ENCODE measurements around the gene AGT. TPM values are rescaled to one million over a fixed set of nuclear protein-coding genes. Genes with fewer than 3 reads are reported as not detected.

Gene AGT
- total RNA-seq, 2 experiments from 2014 or later: not detected

DNA sequence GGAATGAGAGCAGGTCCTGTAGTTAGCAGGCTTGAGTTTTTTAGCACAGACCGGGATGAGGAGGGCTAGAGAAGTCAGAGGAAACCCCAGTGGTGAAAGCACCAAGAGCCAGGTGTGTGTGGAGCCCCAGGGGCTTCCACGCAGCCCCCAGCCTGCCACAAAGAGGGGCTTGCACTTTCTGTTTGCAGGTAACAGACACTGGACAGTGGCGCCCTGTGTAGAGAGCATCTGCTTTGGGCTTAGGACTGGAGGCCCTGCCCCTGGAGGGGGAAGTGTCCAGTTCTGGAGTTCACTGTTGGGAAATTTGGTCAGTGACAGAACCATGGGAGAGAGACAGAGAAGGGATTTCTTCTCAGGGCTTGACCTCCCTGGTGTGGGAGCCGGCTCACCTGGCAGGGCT, 19.5 kb downstream of the AGT start:
- no peak for DNase-seq
- peaks cover 7% of the 10 kb centered on the region for H3K36me3 Mint-ChIP-seq
- no peak overlapping the region for H3K4me3 Mint-ChIP-seq
- no peaks in the 10 kb centered on the region for H3K9me3 Mint-ChIP-seq
- no peaks in the 10 kb centered on the region for H3K27me3 Mint-ChIP-seq
- H3K4me1 Mint-ChIP-seq: no peaks in the 10 kb centered on the region
- H3K27ac Mint-ChIP-seq: peak overlapping the region; percentile 12

DNA sequence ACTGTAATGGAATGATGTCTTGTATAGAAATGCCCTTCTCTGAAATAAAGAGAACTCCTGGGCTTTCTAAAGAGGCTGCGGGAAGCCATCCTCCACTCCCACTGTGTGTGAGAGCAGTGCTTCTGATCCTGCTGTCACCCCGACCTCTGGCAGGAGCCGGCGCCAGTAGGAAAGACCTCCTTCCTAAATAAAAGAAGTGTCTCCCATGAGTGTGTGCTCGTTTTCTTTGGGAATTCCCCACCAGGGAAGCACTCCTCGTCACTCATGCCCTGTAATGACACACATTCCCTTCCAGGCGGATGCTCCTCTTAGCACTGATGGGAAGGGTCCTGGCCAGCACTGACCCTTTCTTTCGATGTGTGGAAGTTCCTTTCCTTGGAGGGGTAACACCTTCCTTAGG, 20.1 kb downstream of the AGT start:
- Mint-ChIP-seq H3K27ac (no peak overlapping the region), H3K9me3 (no peaks in the 10 kb centered on the region), H3K4me1 (no peaks in the 10 kb centered on the region), H3K4me3 (no peak overlapping the region), H3K27me3 (no peaks in the 10 kb centered on the region), H3K36me3 (peaks cover 7% of the 10 kb centered on the region)
- no peak for DNase-seq

DNA sequence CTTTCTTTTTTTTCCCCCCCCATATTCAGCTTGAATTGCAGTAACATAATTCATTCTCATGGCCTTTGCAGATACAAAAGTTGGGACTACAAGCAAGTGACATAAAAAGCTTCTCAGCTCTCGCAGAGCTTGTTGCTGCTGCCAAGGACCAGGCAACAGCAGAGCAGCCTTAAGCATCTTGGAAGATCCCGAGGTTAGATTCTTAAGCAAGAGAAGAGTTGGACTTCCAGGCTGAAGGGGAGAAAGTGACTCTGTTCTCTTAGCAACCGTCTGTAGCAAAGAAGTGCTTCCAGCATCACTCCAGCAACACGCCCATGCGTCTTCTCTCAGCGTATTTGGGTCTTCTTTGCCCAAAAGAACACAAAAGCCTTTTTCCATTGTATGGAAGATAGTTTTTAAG, 20.7 kb downstream of the AGT start:
- Mint-ChIP-seq H3K27me3 (no peaks in the 10 kb centered on the region), H3K4me3 (no peak overlapping the region), H3K9me3 (no peaks in the 10 kb centered on the region), H3K36me3 (peaks cover 7% of the 10 kb centered on the region), H3K27ac (no peak overlapping the region), H3K4me1 (no peaks in the 10 kb centered on the region)
- DNase-seq: no peak

DNA sequence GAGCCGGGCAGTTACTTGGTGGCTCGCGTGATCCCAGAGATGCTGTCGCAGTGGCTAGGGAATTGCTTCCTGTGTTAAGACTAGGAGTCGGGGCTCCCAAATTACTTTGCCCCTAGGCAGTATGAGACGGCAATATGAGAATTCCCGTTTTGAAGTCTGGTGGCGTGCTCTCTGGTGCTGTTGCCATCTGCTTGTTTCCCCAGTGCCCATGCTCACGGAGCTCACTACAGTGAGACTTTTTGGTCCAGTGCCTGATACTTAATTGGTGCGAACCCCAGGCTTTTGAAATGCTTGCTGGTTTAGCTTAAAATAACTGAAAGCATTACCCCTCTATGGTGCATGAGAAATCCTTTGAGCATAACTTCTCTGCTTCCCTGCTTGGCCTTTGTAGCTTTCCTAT, 22.3 kb downstream of the AGT start:
- Mint-ChIP-seq H3K27me3 (no peaks in the 10 kb centered on the region), H3K4me1 (no peaks in the 10 kb centered on the region), H3K9me3 (no peaks in the 10 kb centered on the region), H3K27ac (no peak overlapping the region), H3K36me3 (peaks cover 8% of the 10 kb centered on the region), H3K4me3 (no peak overlapping the region)
- no peak for DNase-seq

DNA sequence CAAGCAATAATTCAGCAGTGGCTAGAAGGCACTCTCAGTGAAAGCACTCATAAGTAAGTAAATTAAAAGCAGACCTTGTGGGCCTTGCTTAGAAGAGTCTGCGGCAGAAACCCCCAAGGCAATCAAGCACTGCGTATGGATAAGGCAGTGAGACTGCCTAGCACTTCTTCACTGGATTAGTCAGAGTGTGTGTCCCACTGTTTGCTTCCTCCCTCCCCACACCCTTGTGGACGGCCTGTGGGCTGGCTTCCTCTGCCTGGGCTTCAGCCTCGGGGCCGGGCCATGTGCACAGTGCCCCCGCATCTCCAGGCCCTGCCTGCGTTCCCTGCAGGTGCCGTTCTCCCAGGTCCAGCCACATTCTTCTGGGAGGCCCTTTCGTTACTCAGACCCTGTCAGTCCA, 23.8 kb downstream of the AGT start:
- no peaks in the 10 kb centered on the region for H3K4me1 Mint-ChIP-seq
- DNase-seq: no peak

DNA sequence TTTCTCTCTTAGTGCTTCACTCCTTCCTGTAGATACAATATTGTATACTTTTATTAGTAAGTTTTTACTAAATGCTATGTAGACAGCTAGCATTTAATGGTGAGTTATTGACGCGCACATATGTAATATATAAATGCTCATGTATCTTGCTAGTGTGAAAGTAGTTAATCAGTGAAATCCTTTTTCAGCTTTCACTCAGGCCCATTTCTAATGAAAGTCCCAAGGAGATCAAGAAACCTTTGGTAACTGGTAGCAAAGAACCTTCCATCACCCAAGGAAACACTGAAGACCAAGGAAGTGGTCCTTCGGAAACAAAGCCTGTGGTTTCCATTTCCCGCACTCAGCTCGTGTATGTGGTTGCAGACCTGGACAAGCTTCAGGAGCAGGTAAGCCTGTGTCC, 27.2 kb downstream of the AGT start:
- no peaks in the 10 kb centered on the region for H3K27me3 Mint-ChIP-seq
- H3K36me3 Mint-ChIP-seq: peaks cover 6% of the 10 kb centered on the region
- no peak overlapping the region for H3K27ac Mint-ChIP-seq
- peaks cover 2% of the 10 kb centered on the region for H3K4me1 Mint-ChIP-seq
- no peaks in the 10 kb centered on the region for H3K9me3 Mint-ChIP-seq
- no peak for DNase-seq
- no peak overlapping the region for H3K4me3 Mint-ChIP-seq

More for the DNA sequence above, 23.8 kb downstream of the AGT start:
- Mint-ChIP-seq H3K27me3 (no peaks in the 10 kb centered on the region), H3K27ac (no peak overlapping the region), H3K36me3 (peaks cover 11% of the 10 kb centered on the region), H3K4me3 (no peak overlapping the region), H3K9me3 (no peaks in the 10 kb centered on the region)

DNA sequence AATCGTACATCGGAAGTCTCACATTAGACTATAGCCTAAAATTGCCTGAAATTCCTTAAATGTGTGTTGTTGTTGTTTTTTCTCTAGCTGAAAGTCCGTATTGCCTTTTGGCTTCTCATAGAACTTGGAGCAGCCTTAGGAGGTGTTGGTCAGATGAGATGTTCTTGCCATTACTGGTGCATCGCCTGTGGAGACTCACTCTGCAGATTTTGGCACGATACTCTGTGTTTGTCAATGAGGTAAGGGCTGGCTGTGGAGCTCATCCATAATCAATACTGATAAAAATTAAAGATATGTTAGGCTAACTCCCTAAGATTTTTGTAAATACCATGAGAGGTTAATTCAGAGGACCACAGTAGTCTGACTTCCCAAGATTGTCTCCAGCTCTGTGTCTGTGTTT, 28.9 kb downstream of the AGT start:
- peaks cover 4% of the 10 kb centered on the region for H3K4me1 Mint-ChIP-seq
- H3K27me3 Mint-ChIP-seq: no peaks in the 10 kb centered on the region
- DNase-seq: no peak
- H3K36me3 Mint-ChIP-seq: peaks cover 7% of the 10 kb centered on the region
- H3K4me3 Mint-ChIP-seq: no peak overlapping the region
- no peaks in the 10 kb centered on the region for H3K9me3 Mint-ChIP-seq
- no peak overlapping the region for H3K27ac Mint-ChIP-seq

DNA sequence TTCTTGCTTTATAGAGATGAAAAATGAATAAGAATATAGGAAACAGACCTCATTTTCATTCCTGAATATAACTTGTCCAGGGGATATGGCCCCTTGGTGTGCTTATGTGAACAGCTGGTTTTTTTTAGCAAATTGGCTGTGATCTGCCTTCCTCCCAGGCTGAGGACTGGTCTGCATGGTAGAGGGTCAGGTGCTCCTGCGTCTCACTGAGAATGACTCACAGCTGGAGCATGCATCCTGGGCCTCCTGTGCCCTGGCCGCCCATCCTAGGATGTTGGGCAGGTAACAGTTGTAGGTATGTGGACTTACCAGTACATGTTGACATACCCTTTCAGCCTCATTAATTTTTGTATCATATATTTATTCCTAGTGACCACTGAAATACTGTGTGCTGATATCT, 29.8 kb downstream of the AGT start:
- Mint-ChIP-seq H3K27ac (no peak overlapping the region), H3K9me3 (no peaks in the 10 kb centered on the region), H3K4me1 (peaks cover 4% of the 10 kb centered on the region), H3K27me3 (no peaks in the 10 kb centered on the region), H3K4me3 (no peak overlapping the region), H3K36me3 (peaks cover 14% of the 10 kb centered on the region)
- no peak for DNase-seq

DNA sequence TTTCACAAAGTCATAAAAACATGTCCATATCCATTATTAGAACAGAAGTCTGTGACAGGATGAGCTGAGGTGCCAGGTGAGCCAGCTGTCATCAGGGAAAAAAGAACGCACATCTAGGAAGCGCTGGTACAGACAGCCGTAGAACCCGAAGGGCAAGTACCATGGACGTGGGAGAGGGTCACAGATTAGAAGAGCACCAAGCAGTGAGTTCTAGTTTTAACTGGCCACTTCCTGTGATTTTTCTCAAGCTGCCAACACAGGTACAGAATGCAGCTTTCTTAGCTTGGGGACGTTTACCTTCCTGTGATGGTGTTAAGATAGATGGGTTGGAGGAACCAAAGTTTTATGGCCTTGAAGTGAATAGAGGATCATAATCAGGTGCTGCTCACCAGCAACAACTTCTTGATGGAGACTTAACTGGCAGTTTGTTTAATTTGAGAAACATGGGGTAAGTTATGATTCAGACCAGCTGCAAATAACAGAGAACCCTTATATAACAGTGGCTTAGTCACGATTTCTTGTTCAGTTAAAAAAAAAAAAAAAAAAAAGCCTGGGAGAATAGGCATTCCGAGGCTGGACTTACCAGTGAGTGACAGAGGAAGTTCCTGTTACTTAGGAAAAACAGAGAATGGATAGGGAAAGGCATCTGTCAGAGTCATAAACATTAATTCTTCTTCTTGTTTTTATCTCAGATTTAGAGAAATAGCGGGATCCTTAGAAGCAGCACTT, 30.9 kb downstream of the AGT start:
- H3K27me3 Mint-ChIP-seq: no peaks in the 10 kb centered on the region
- no peaks in the 10 kb centered on the region for H3K9me3 Mint-ChIP-seq
- H3K4me1 Mint-ChIP-seq: peaks cover 4% of the 10 kb centered on the region
- H3K4me3 Mint-ChIP-seq: no peak overlapping the region
- DNase-seq: no peak
- H3K36me3 Mint-ChIP-seq: peaks cover 17% of the 10 kb centered on the region
- H3K27ac Mint-ChIP-seq: peak overlapping the region; percentile 45

DNA sequence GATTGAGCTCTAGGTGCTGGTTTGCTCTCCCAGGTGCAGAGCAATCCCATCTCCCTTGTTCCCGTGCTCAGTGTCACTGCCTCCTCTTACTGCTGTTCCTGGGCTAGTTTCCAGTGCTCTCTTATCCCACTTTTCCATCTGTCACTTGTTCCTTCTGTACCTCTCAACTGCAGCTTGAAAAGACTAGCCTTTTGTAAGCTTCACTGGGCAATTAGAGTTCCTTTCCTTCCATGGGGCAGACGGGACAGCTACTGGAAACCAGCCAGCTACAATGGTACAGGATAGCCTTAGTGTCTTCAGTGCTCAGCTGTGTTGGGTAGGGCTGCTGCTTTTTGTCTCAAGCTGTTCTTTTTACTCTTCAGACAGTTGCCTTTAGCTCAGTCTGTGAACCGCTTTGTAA, 31.6 kb downstream of the AGT start:
- Mint-ChIP-seq H3K36me3 (peaks cover 16% of the 10 kb centered on the region), H3K27ac (no peak overlapping the region), H3K9me3 (no peaks in the 10 kb centered on the region)

DNA sequence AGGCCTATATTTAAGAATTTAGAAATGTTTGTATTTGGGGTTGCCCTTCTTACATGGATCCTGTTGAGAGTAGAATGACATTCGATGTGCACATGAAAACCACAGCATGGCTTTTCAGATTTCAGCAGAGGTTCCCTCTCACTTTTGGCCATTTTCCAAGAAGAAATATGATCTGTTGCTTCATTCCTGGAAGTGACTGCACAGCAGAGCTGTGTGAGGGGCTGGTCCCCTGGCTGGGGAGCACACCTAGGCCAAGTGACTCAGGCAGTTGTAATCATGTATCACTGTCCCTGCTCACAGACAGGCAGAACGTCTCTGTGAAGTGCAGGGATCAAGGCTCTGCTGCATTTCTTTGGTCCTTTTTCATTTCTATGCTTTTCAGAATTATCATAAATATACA, 32.3 kb downstream of the AGT start:
- Mint-ChIP-seq H3K27me3 (no peaks in the 10 kb centered on the region), H3K27ac (no peak overlapping the region), H3K4me3 (no peak overlapping the region), H3K4me1 (peaks cover 4% of the 10 kb centered on the region), H3K9me3 (no peaks in the 10 kb centered on the region), H3K36me3 (peaks cover 16% of the 10 kb centered on the region)
- DNase-seq: no peak

More for the DNA sequence above, 31.6 kb downstream of the AGT start:
- Mint-ChIP-seq H3K4me3 (no peak overlapping the region), H3K4me1 (peaks cover 4% of the 10 kb centered on the region), H3K27me3 (no peaks in the 10 kb centered on the region)
- no peak for DNase-seq

DNA sequence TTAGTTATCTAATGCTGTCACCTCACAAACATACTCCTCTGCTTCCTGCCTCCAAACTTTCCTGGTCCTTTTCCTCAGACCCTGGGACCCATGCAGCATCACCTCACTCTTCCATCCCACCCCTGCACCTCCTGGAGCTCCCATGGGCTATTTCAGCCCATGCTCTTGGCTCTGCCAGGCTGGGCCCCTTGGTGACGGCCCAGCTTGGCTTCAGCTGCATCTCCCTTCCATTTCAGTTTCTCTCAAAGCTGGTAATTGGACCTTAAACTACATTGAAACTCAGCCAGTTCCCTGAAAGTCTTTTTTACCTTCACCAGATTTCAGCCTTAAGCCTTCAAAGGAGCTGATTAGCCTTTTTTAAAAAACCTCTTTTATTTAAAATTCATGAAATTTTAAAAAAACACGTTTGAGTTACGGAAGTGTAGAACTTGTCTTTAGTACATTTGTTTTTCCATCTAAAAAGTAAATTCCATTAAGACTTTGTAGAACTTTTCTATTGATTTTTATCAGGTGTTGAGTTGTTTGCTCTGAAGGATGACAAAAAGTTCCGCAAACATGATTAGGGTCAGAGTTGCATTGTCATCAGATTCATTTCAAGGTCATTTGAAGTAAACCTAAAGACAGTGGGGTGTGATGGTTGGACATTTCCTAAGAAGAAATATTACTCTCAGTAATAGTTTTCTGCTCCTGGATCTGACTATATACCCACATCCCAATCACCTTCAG, 33.5 kb downstream of the AGT start:
- Mint-ChIP-seq H3K36me3 (peaks cover 19% of the 10 kb centered on the region), H3K27me3 (no peaks in the 10 kb centered on the region), H3K9me3 (no peaks in the 10 kb centered on the region), H3K4me3 (no peak overlapping the region), H3K4me1 (peaks cover 4% of the 10 kb centered on the region), H3K27ac (no peak overlapping the region)
- no peak for DNase-seq

DNA sequence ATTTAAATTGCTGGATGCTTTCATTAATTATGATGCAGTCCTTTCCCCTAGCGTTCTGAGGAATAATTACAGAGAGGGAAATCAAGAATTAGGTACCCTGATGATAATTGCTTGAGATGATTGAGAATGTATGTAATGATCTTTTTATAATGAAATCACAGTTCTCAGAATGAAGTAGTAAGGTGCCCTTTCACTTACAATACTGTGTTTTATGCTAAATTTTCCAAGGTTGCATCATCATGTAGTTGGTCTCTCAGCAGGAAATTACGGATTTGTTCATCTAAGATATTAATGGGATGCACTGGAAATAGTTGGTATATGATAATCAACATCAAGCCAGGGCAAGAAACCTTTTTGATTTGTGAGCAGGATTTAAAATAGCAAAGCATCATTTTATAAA, 34.1 kb downstream of the AGT start:
- Mint-ChIP-seq H3K9me3 (no peaks in the 10 kb centered on the region), H3K27ac (no peak overlapping the region), H3K36me3 (peaks cover 19% of the 10 kb centered on the region)

DNA sequence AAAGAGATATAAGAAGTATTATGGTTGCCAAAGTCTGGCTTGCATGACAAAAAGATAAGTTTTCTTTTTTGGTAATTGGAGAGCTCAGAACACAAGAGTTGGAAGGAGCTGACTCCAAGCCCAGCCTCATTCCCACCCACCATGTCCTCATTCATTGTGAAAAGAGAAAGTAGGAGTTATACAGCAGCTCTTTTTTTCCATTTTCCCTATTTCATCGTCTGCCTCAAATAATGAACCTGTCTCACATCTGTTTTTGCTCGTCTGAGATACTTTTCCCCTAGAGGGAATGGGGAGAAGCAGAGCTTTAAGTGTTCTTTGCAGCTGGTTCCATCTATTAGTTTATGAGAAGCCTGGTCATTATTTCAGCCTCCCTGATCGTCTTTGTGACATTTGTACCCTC, 34.7 kb downstream of the AGT start:
- Mint-ChIP-seq H3K27me3 (no peaks in the 10 kb centered on the region), H3K27ac (no peak overlapping the region), H3K4me1 (peaks cover 4% of the 10 kb centered on the region), H3K9me3 (no peaks in the 10 kb centered on the region), H3K36me3 (peaks cover 19% of the 10 kb centered on the region), H3K4me3 (no peak overlapping the region)
- no peak for DNase-seq

More for the DNA sequence above, 34.1 kb downstream of the AGT start:
- Mint-ChIP-seq H3K4me1 (peaks cover 4% of the 10 kb centered on the region), H3K27me3 (no peaks in the 10 kb centered on the region), H3K4me3 (no peak overlapping the region)
- DNase-seq: no peak

DNA sequence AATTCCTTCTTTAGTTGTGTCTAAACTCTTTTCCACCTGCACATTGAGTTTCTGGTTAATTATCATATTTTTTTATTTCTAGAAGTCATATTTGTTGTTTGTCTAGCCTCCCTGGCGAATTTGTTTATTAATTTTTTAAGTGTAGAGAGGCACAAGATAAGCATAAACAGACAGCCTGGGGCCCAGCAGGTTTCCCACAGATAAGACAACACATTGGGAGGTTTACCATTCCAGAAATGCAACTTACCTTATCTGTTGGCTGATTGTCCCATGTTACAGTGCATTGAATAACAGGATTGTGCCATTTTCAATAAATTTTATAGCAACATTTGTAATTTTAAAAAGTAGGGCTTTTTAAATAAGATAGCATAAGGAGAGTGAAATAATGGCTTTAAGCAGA, 36.7 kb downstream of the AGT start:
- Mint-ChIP-seq H3K9me3 (no peaks in the 10 kb centered on the region), H3K4me3 (no peak overlapping the region), H3K36me3 (peaks cover 21% of the 10 kb centered on the region), H3K4me1 (peaks cover 2% of the 10 kb centered on the region), H3K27ac (peak overlapping the region; percentile 68), H3K27me3 (no peaks in the 10 kb centered on the region)
- DNase-seq: no peak

DNA sequence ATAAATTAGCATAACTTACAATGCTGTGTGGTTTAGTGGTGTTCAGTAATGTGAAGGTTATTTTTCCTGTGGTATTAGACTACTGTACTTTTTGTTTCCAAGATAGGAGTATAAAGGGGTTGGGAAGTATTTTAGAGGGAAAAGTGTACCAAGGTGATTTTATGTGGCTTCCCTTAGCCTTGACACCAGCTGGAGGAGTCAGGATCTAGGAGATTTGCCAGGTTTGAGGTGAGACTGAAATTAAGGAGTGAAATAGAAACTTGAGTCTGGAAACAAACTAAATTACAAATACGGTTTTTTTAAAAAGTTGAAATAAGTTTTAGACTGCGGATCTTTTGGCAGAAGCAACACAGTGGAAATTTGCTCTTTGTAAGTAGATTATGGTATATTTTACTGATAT, 39.3 kb downstream of the AGT start:
- Mint-ChIP-seq H3K27me3 (no peaks in the 10 kb centered on the region), H3K36me3 (peaks cover 18% of the 10 kb centered on the region), H3K4me3 (no peak overlapping the region), H3K27ac (no peak overlapping the region), H3K4me1 (no peaks in the 10 kb centered on the region), H3K9me3 (no peaks in the 10 kb centered on the region)
- no peak for DNase-seq
